Mesodermal cell (in vitro differentiated cells): ENCODE results near the gene AIFM1.

ENCODE experiments used
- H3K27ac ChIP-seq: 2 replicates; pipeline ENCODE4 v1.7.0; 2013; ENCODE audit warnings: mild to moderate bottlenecking, low read depth, low read length, moderate library complexity; ENCODE audit not compliant: severe bottlenecking
- H3K36me3 ChIP-seq: 2 replicates; pipeline ENCODE4 v1.7.1; 2013; ENCODE audit warnings: mild to moderate bottlenecking, low read length, moderate library complexity; ENCODE audit not compliant: control insufficient read depth, insufficient read depth
- H3K4me1 ChIP-seq: one replicate; pipeline ENCODE4 v1.7.1; 2013; ENCODE audit warnings: mild to moderate bottlenecking, low read length; ENCODE audit not compliant: insufficient read depth, control insufficient read depth, poor library complexity, severe bottlenecking
- H3K4me3 ChIP-seq: 2 replicates; pipeline ENCODE4 v1.7.0; 2013; ENCODE audit warnings: low read length, control low read depth, mild to moderate bottlenecking; ENCODE audit not compliant: insufficient read depth, poor library complexity, severe bottlenecking; ENCODE audit errors: extremely low read depth
- H3K9me3 ChIP-seq: 2 replicates; pipeline ENCODE4 v1.7.1; 2013; ENCODE audit warnings: mild to moderate bottlenecking, low read length, moderate library complexity; ENCODE audit not compliant: control insufficient read depth
- WGBS, 2 experiments: methylation state at CpG; one replicate each; pipeline ENCODE4 v1.1.5; 2013; ENCODE audit warnings: missing lambda C conversion rate in 2 of 2; ENCODE audit not compliant: insufficient coverage in 2 of 2; 5-methylcytosine and 5-hydroxymethylcytosine counted together

AIFM1 gene

GRCh38 chrX:130091980-130092522 is 73.6 kb downstream of the AIFM1 start:
- WGBS, 2 experiments: no CpG with 5 or more reads among the region's 10 CpGs
- H3K9me3 ChIP-seq: no peaks in the 10 kb centered on the region
- H3K4me1 ChIP-seq: peaks cover 7% of the 10 kb centered on the region
- no peaks in the 10 kb centered on the region for H3K36me3 ChIP-seq
- no peak overlapping the region for H3K4me3 ChIP-seq
- no peak overlapping the region for H3K27ac ChIP-seq

- Histone ChIP-seq H3K4me3 (no peak overlapping the region), H3K9me3 (no peaks in the 10 kb centered on the region), H3K4me1 (peaks cover 15% of the 10 kb centered on the region), H3K27ac (no peak overlapping the region), H3K36me3 (no peaks in the 10 kb centered on the region)
- WGBS, 2 experiments: no CpG with 5 or more reads among the region's 3 CpGs
Measured at GRCh38 chrX:130090364-130090763, 75.3 kb downstream of the AIFM1 start.

DNA sequence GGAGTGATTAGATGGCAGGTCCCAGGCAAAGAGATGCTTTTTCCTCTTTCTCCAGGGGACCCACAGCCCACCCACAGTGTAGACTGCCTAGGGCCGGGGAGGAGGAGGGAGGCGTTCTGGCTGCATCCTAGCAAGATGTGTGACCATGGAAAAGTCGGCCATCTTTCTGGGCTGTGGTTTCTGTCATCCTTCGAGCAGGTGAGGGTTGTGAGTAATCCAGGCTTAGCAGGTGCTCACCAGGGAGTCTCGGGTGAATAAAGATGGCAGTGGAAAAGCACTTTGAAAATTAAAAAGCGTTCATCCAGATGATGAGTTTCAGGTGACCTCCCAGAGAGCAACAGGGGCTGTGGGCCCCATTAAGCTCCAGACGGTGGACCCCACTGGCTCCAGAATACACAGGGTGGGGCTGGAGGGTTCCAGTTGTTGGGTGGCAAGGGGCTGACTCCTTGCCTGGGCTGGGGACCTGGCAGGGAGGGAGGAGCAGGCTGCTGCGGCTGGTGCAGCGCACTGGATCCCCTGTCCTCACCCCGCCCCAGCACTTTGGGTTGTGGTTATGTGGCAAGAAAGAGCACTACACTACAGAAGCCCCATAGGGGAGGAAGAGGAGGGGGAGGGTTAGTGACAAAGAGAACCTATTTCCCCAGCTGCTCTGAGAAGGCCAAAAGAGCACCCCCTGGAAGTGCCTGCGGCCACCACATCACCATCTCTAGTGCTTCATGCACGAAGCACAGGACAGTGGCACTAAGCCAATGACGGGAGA is 79.0 kb downstream of the AIFM1 start:
- H3K4me1 ChIP-seq: peaks cover 39% of the 10 kb centered on the region
- no peaks in the 10 kb centered on the region for H3K36me3 ChIP-seq
- WGBS, 2 experiments: 80 to 91% methylated on average over 1 to 6 of the region's 13 CpGs
- H3K9me3 ChIP-seq: no peaks in the 10 kb centered on the region
- no peak overlapping the region for H3K27ac ChIP-seq
- no peak overlapping the region for H3K4me3 ChIP-seq

DNA sequence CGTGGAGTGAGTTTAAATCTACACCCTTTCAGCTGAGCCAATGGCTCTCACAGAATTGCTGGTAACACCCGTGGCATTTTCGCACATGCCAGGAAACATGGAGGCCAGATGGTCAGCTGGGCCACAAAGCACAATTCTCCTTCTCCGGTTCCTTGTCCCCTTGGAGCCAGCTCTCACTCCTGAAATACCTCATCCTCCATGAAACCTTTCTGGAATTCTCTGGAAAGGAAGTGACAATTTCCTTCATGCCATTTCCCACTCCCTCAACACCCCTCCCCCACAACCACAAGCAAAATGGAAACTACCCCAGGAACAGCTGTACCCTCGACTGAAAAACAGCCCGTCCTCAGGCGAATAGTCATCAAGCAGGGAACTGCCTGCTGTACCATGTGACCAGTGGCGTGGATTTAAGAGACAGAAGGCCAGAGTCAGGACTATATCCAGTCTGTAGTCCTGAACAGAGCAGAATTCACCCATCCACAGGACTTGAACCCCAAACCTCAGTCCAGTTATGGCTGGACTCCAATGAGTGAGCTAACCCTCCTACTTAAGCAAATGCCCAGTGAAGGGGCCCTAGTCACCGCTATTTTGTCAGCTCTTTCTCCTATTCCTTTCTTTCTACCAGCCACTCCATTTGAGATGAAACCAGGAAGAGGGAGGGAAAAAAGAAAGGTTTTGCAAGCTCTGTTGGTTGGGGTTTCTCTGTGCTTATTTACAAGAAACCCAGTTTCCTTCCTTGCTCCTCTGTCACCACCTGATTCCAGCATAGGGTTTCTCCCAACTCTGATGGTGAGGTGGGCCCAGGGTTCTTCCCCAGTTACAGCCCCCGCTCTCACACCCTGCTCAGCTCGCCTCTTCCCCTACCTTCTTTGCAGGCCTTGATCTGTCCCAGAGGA is 79.8 kb downstream of the AIFM1 start:
- WGBS, 2 experiments: 63 to 72% methylated on average over 2 of the region's 11 CpGs
- no peaks in the 10 kb centered on the region for H3K9me3 ChIP-seq
- peaks cover 39% of the 10 kb centered on the region for H3K4me1 ChIP-seq
- H3K27ac ChIP-seq: peak overlapping the region; percentile 29
- no peaks in the 10 kb centered on the region for H3K36me3 ChIP-seq
- H3K4me3 ChIP-seq: no peak overlapping the region

DNA sequence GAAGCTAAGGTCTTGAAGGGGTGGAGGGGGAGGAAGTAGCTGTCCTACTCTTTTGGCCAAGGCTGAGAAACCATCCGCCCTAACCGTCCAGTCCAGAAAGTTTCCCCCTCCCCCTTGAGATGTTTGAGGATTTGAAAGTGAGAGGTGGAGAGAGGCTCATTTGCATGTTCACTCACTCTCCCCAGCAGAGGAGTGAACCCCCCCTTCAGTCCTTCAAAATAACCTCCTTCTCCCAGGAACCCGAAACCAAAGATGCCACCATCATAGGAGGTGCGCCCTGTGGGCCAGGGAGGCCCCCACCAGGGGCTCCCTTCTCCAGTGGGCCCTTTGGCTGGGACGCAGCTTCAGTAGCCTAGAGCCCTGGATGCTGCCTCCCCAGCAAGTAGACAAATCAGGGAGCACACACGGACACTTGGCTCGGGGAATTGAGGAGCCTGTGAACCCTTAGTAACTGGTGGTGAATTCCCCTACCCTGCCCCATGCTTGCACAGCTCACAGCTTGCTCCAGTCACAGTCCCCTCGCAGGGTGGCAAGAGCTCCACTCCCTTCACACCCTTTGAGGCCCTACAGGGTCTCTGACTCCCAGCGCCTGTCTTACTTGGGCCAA is 80.9 kb downstream of the AIFM1 start:
- Histone ChIP-seq H3K4me3 (no peak overlapping the region), H3K27ac (no peak overlapping the region), H3K9me3 (no peaks in the 10 kb centered on the region), H3K36me3 (no peaks in the 10 kb centered on the region), H3K4me1 (peaks cover 39% of the 10 kb centered on the region)
- WGBS, 2 experiments: 84% methylated on average over 4 of the region's 9 CpGs; no CpG with 5 or more reads in 1 of the 2 experiments

DNA sequence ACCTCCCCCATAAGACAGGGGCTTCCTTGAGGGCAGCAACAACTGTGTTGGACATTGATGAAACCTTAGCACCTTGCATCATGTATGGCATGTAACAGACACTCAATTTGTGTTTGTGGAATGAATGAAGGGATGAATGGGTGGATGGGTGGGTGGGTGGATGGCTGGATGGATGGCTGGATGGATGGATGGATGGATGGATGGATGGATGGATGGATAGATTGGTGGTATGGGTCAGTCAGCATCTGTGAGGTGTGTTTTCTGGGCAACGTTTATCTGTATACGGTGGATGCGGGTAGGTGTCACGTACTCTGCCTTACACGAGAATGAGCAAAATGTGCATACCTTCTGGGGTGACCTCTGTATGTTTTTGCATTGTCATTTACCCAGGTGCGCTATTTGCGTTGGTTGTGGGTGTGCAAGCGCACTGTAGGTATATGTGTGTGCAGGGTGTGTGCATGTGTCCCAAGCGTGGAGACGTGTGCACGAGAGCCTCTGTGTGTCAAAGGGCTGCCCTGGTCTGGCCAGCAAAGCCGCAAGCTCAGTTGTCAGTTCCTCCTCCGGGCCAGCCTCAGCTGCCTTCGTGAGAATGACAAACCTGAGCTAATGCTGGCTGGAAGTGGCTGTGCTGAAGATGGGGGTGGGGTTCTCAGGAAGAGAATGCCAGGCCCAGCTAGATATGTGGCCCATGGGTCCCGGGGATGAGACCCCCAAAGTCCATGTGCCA is 81.8 kb downstream of the AIFM1 start:
- 90% methylated on average over 9 of the region's 15 CpGs; no CpG with 5 or more reads in 1 of the 2 experiments for WGBS, 2 experiments
- H3K36me3 ChIP-seq: no peaks in the 10 kb centered on the region
- H3K4me1 ChIP-seq: peaks cover 39% of the 10 kb centered on the region
- no peak overlapping the region for H3K4me3 ChIP-seq
- H3K27ac ChIP-seq: no peak overlapping the region
- no peaks in the 10 kb centered on the region for H3K9me3 ChIP-seq

GRCh38 chrX:130083107-130083490 is 82.5 kb downstream of the AIFM1 start:
- Histone ChIP-seq H3K4me1 (peaks cover 39% of the 10 kb centered on the region), H3K4me3 (no peak overlapping the region), H3K9me3 (no peaks in the 10 kb centered on the region), H3K36me3 (no peaks in the 10 kb centered on the region), H3K27ac (no peak overlapping the region)
- 20% methylated on average over 2 of the region's 7 CpGs; no CpG with 5 or more reads in 1 of the 2 experiments for WGBS, 2 experiments

DNA sequence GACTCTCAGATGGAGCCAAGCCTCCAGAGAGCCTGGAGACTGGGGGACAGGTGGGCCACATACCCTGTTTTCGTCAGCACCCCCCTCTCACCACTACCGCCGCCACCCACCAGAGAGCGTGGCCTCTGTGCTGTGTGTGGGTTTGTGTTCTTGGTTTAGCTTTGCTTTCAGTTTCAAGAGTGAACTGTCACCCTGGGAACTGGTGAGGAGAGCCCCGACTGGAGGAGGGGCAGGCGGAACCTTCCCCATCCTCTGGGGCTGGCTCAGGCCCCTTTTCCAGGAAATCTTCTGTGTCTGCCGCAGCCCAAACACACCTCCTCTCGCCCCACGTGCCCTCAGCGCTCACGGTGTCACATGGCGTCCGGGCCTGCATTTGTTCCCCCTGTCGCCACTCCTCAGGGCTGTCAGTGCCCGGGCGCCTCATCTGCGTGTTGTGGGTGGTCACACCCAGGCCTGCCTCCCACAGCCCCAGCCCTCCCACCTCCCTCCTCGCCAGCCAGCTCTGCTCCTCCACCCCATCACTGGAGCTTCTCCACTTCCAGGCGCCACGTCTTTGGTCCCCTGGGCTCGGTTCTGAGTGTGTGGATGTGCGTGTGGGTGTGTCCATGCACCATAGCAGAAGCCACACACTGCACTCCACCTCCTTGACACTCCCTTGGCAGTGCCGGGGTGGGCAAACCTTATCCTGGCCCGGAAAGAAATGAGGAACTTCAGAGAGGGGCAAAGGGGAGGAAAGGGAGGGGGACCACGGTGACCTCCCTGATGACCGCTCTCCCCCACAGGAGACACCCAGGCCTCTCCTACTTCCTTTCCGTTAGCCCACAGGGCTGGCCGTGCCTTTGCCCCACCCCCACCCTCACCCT is 83.2 kb downstream of the AIFM1 start:
- H3K36me3 ChIP-seq: no peaks in the 10 kb centered on the region
- H3K4me3 ChIP-seq: no peak overlapping the region
- 66 to 78% methylated on average over 9 to 10 of the region's 28 CpGs for WGBS, 2 experiments
- H3K9me3 ChIP-seq: no peaks in the 10 kb centered on the region
- peaks cover 39% of the 10 kb centered on the region for H3K4me1 ChIP-seq
- no peak overlapping the region for H3K27ac ChIP-seq

DNA sequence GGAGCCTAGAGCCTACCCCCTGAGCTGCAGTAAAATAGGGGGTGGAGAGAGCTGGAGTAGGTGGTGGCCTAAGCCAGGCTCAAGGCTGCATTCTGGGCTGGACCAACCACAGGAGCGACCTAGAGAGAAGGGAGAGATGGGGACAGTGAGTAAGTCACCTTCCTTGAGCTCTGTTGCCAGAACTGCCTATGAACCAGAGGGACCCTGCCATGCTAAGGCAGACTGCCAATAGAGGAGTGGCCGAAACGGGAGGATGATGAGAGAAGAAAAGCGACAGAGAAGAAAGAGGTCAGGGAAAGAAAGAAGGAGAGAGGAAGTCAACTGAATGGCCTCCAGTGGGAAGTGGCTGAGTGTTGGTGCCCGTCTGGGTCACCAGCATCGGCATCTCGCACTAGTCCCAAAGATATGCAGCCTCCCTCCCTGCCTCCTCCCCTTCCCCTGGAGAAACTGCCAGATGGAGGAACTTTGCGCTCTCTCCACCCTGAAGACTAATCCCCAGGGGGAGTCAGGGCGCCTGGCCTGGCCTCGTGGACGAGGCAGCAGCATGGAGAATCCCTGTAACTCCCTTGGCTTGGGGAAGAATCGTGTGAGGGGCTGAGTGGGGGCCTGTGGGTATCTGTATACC is 84.1 kb downstream of the AIFM1 start:
- WGBS, 2 experiments: 80 to 100% methylated on average over 3 of the region's 12 CpGs
- Histone ChIP-seq H3K4me1 (peaks cover 37% of the 10 kb centered on the region), H3K27ac (no peak overlapping the region), H3K9me3 (no peaks in the 10 kb centered on the region), H3K36me3 (no peaks in the 10 kb centered on the region), H3K4me3 (no peak overlapping the region)
